HCT116 (cell line): ENCODE data around the gene WDR4. TPM values are rescaled to one million over a fixed set of nuclear protein-coding genes. Genes with fewer than 3 reads are reported as not detected.

Source experiments
- ATAC-seq: fragments of 200-7000 bp; cut with Tn5 transposase; 2 replicates; pipeline ENCODE4 v1.9.1; 2020; ENCODE audit warnings: mild to moderate bottlenecking, moderate library complexity
- BruUV-seq: library from RNA; stranded (reverse); fragments of 400-500 nt; replicated peaks from 2 replicates; lab custom pipeline; 2021; lab: Mats Ljungman, UMichigan
- CTCF ChIA-PET: fragments of 300-600 bp; sonication (Branson Sonifier 250); formaldehyde crosslinking; loops from one replicate; lab custom pipeline; 2021; ENCODE audit warnings: antibody characterized with exemption; lab: Charles Lee
- POLR2A ChIA-PET: fragments of 300-600, 350-600 bp; sonication (Branson Sonifier 250); formaldehyde crosslinking; loops from one replicate; lab custom pipeline; 2021; ENCODE audit warnings: antibody characterized with exemption; lab: Charles Lee
- RAD21 ChIA-PET, 2 experiments: fragments of 300-600 bp; sonication (Branson Sonifier 250); formaldehyde crosslinking; loops; one replicate each; lab custom pipeline; 2023; ENCODE audit warnings: low total read pairs in 2 of 2; ENCODE audit not compliant: uncharacterized antibody in 2 of 2, unreplicated experiment in 2 of 2, low non-redundant PET in 1 of 2; lab: Charles Lee
- DNase-seq: peaks from one replicate; pipeline ENCODE4 v3.0.0-alpha.2; 2010; ENCODE audit warnings: low read depth, low spot score
- H2AFZ ChIP-seq: fragments of 200-600 bp; shearing (Covaris generic), sonication (generic); 2 replicates; pipeline ENCODE4 v1.6.1; 2017; ENCODE audit warnings: low read depth, mixed run types, mixed read lengths, antibody characterized with exemption, low read length; ENCODE audit not compliant: poor library complexity, severe bottlenecking
- H3K27ac ChIP-seq: 2 replicates; pipeline ENCODE4 v1.5.1; 2012; ENCODE audit warnings: low read depth, low read length
- H3K27me3 ChIP-seq: fragments of 200-600 bp; sonication (generic); 2 replicates; pipeline ENCODE4 v1.6.1; 2016; ENCODE audit warnings: mixed run types, low read length, mixed read lengths; ENCODE audit not compliant: insufficient read depth
- H3K36me3 ChIP-seq, 2 experiments: fragments of 200-500 bp in 1 of 2; fragments of 200-600 bp in 1 of 2; sonication (Bioruptor generic) in 1 of 2; sonication (generic) in 1 of 2; 2 replicates each; pipeline versions ENCODE4 v1.5.1 to v1.6.1; 2014 to 2016; ENCODE audit warnings: low read length in 2 of 2, inconsistent platforms in 1 of 2, mixed read lengths in 1 of 2, mixed run types in 1 of 2; ENCODE audit not compliant: insufficient read depth in 2 of 2, control insufficient read depth in 1 of 2
- H3K4me1 ChIP-seq, 2 experiments: fragments of 200-600 bp in 1 of 2; sonication (generic) in 1 of 2; 2 replicates each; pipeline versions ENCODE4 v1.5.1 to v1.6.1; 2012 to 2017; ENCODE audit warnings: low read length in 2 of 2, inconsistent platforms in 1 of 2, mild to moderate bottlenecking in 1 of 2, mixed read lengths in 1 of 2, mixed run types in 1 of 2, moderate library complexity in 1 of 2; ENCODE audit not compliant: insufficient read depth in 2 of 2, control insufficient read depth in 1 of 2
- H3K4me2 ChIP-seq: fragments of 200-600 bp; sonication (generic); 2 replicates; pipeline ENCODE4 v1.6.1; 2017; ENCODE audit warnings: mixed run types, low read length, mixed read lengths
- H3K4me3 ChIP-seq, 2 experiments: fragments of 200-600 bp in 1 of 2; sonication (generic) in 1 of 2; replicated peaks in 1 of 2; 2 replicates each; pipeline ENCODE4 v1.5.1; 2011 to 2016; ENCODE audit warnings: low read length in 2 of 2, control low read depth in 1 of 2, low read depth in 1 of 2, mild to moderate bottlenecking in 1 of 2, mixed read lengths in 1 of 2, mixed run types in 1 of 2
- H3K79me2 ChIP-seq: fragments of 200-600 bp; sonication (generic); 2 replicates; pipeline ENCODE4 v1.6.1; 2017; ENCODE audit warnings: mild to moderate bottlenecking, mixed run types, low read length, moderate library complexity, mixed read lengths; ENCODE audit not compliant: insufficient read depth
- H3K9ac ChIP-seq: fragments of 200-600 bp; sonication (generic); 2 replicates; pipeline ENCODE4 v1.6.1; 2016; ENCODE audit warnings: low read length, mixed read lengths
- H3K9me2 ChIP-seq: fragments of 200-600 bp; sonication (generic), shearing (Covaris generic); 2 replicates; pipeline ENCODE4 v1.6.1; 2017; ENCODE audit warnings: mixed run types, mild to moderate bottlenecking, moderate library complexity; ENCODE audit not compliant: insufficient read depth
- H3K9me3 ChIP-seq, 2 experiments: fragments of 200-500 bp in 1 of 2; fragments of 200-600 bp in 1 of 2; sonication (Bioruptor generic) in 1 of 2; sonication (generic) in 1 of 2; 2 replicates each; pipeline ENCODE4 v1.6.1; 2014 to 2017; ENCODE audit warnings: low read length in 2 of 2, mixed read lengths in 2 of 2, inconsistent platforms in 1 of 2, low read depth in 1 of 2, mild to moderate bottlenecking in 1 of 2, mixed run types in 1 of 2, moderate library complexity in 1 of 2; ENCODE audit not compliant: control insufficient read depth in 1 of 2, insufficient read depth in 1 of 2
- H4K20me1 ChIP-seq: fragments of 200-600 bp; sonication (generic), shearing (Covaris generic); 2 replicates; pipeline ENCODE4 v1.6.1; 2017; ENCODE audit warnings: mixed run types, mild to moderate bottlenecking, moderate library complexity; ENCODE audit not compliant: insufficient read depth
- CEBPB ChIP-seq: IDR thresholded peaks from 2 replicates; pipeline ENCODE4 v1.6.1; 2012; ENCODE audit warnings: low read depth
- EGR1 ChIP-seq: IDR thresholded peaks from 2 replicates; pipeline ENCODE4 v1.6.1; 2012; ENCODE audit warnings: low read depth
- EZH2 ChIP-seq: fragments of 200-600 bp; sonication (generic); IDR thresholded peaks from 2 replicates; pipeline ENCODE4 v1.6.1; 2017; ENCODE audit warnings: antibody characterized with exemption, mixed run types
- FOSL1 ChIP-seq: IDR thresholded peaks from 2 replicates; pipeline ENCODE4 v1.6.1; 2012; ENCODE audit warnings: low read depth
- RAD21 ChIP-seq: IDR thresholded peaks from 2 replicates; pipeline ENCODE4 v1.6.1; 2012; ENCODE audit warnings: low read depth, mild to moderate bottlenecking
- SP1 ChIP-seq: IDR thresholded peaks from 2 replicates; pipeline ENCODE4 v1.6.1; 2012; ENCODE audit warnings: low read depth
- SRF ChIP-seq: IDR thresholded peaks from 2 replicates; pipeline ENCODE4 v1.6.1; 2012; ENCODE audit warnings: low read depth
- YY1 ChIP-seq: IDR thresholded peaks from 2 replicates; pipeline ENCODE4 v1.6.1; 2011; ENCODE audit warnings: low read length, low read depth, moderate library complexity, mild to moderate bottlenecking; ENCODE audit not compliant: insufficient replicate concordance; ENCODE audit errors: extremely low read depth
- intact Hi-C: fragments of 100-400 bp; cut with micrococcal nuclease; formaldehyde crosslinking; loops from 2 replicates; pipeline ENCODE4 v1.10.0; 2022
- total RNA-seq: library from RNA; stranded (reverse); gene quantifications from one replicate; pipeline ENCODE4 v1.2.1, GENCODE V29; 2021; ENCODE audit not compliant: unreplicated experiment
- TF ChIP-seq, protein P1 (sequence below), 3 experiments: fragments of 200-600 bp in 1 of 3; sonication (generic) in 1 of 3; IDR thresholded peaks in 2 of 3; conservative IDR thresholded peaks in 1 of 3; 2 replicates each; pipeline ENCODE4 v1.5.1; 2012 to 2017; ENCODE audit warnings: low read depth in 2 of 3, low read length in 2 of 3, antibody characterized with exemption in 1 of 3, borderline replicate concordance in 1 of 3, control low read depth in 1 of 3, mild to moderate bottlenecking in 1 of 3, mixed read lengths in 1 of 3, mixed run types in 1 of 3, moderate library complexity in 1 of 3; ENCODE audit not compliant: insufficient read depth in 1 of 3

WDR4 gene
- total RNA-seq, 1 experiment from 2014 or later: 34.8 TPM

GRCh38 chr21:42851812-42852665 is 27.3 kb downstream of the WDR4 start (continued):
- TF ChIP-seq RAD21 (no peak), FOSL1 (no peak)

DNA sequence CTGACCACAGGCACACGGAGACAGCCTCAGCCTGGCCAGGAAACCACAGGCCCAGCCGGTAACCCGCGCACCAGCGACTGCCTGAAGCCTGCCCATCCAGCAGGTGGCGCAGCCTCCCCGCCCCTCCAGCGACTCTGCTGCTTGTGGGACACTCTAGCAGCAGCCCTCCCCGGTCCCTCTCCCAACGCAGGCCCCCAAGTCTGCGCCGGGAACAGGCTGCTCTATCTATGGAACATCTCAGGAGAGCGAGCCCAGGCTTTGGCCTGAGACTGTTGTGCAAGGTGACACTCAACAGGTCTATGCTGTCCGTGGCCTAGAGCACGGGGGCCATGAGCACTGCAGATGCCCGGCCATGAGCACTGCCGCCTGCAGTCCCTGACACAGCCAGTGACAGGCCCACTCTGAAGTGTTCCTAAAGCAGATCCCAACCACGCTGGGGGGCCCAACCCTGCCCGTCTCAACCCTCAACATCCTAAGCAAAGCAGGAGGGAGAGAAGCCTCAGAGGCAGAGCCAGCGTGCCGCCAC is 28.4 kb downstream of the WDR4 start:
- ChIA-PET POLR2A (no interaction called here), RAD21 (no interaction called here)
- no TSS peak for BruUV-seq
- H3K27ac ChIP-seq: no peak overlapping the region
- ATAC-seq (peak; percentile 90), DNase-seq (no peak)
- H3K4me3 ChIP-seq: no peak overlapping the region
- no peaks in the 10 kb centered on the region for H3K4me1 ChIP-seq
- H3K9me2 ChIP-seq: no peaks in the 10 kb centered on the region
- no peak overlapping the region for H3K4me2 ChIP-seq
- peaks cover 10% of the 10 kb centered on the region; the same call in 1 of the 2 replicates for H4K20me1 ChIP-seq
- no peak overlapping the region for H2AFZ ChIP-seq
- intact Hi-C loops: no loop called here
- TF ChIP-seq FOSL1 (no peak), CEBPB (no peak), SP1 (no peak), EZH2 (no peak), SRF (no peak), RAD21 (peak; percentile 32; the same call in 1 of the 2 replicates), YY1 (no peak), EGR1 (no peak)
- TF ChIP-seq, protein P1, sequence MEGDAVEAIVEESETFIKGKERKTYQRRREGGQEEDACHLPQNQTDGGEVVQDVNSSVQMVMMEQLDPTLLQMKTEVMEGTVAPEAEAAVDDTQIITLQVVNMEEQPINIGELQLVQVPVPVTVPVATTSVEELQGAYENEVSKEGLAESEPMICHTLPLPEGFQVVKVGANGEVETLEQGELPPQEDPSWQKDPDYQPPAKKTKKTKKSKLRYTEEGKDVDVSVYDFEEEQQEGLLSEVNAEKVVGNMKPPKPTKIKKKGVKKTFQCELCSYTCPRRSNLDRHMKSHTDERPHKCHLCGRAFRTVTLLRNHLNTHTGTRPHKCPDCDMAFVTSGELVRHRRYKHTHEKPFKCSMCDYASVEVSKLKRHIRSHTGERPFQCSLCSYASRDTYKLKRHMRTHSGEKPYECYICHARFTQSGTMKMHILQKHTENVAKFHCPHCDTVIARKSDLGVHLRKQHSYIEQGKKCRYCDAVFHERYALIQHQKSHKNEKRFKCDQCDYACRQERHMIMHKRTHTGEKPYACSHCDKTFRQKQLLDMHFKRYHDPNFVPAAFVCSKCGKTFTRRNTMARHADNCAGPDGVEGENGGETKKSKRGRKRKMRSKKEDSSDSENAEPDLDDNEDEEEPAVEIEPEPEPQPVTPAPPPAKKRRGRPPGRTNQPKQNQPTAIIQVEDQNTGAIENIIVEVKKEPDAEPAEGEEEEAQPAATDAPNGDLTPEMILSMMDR (IDR thresholded peaks at IDR 0.05 in 2 of 3, conservative IDR thresholded peaks at IDR 0.05 in 1 of 3; ENCODE audit: borderline replicate concordance in 1 of 3, insufficient read depth in 1 of 3, low read depth in 2 of 3, low read length in 2 of 3): peak; percentile 23 to 81 (median 78); a peak in 4 of 6 replicates
- TF ChIP-seq, all 23 proteins: peak for 2
- no peak overlapping the region for H3K9ac ChIP-seq
- H3K9me3 ChIP-seq: no peaks in the 10 kb centered on the region
- peaks cover 31 to 74% of the 10 kb centered on the region in 2 experiments for H3K36me3 ChIP-seq
- peaks cover 94% of the 10 kb centered on the region for H3K79me2 ChIP-seq
- CTCF ChIA-PET: no interaction called here
- H3K27me3 ChIP-seq: no peaks in the 10 kb centered on the region
